Liver (tissue), 2 donors: ENCODE measurements around the gene COL9A3.

Experiments
- FOXA1 ChIP-seq: IDR thresholded peaks from 2 replicates; pipeline ENCODE4 v1.6.1; 2016; ENCODE audit warnings: antibody characterized with exemption
- MAX ChIP-seq: IDR thresholded peaks from 2 replicates; pipeline ENCODE4 v1.6.1; 2016; ENCODE audit warnings: antibody characterized with exemption
- TF ChIP-seq, protein P1 (sequence below): fragments of 150-350 bp; IDR thresholded peaks from 2 replicates; pipeline ENCODE4 v1.5.1; 2017; ENCODE audit warnings: improper control_type of control experiment, low read depth, low read length; ENCODE audit not compliant: missing input control
- donor health status: healthy.

- TF ChIP-seq FOXA1: no peak
- TF ChIP-seq, protein P1, sequence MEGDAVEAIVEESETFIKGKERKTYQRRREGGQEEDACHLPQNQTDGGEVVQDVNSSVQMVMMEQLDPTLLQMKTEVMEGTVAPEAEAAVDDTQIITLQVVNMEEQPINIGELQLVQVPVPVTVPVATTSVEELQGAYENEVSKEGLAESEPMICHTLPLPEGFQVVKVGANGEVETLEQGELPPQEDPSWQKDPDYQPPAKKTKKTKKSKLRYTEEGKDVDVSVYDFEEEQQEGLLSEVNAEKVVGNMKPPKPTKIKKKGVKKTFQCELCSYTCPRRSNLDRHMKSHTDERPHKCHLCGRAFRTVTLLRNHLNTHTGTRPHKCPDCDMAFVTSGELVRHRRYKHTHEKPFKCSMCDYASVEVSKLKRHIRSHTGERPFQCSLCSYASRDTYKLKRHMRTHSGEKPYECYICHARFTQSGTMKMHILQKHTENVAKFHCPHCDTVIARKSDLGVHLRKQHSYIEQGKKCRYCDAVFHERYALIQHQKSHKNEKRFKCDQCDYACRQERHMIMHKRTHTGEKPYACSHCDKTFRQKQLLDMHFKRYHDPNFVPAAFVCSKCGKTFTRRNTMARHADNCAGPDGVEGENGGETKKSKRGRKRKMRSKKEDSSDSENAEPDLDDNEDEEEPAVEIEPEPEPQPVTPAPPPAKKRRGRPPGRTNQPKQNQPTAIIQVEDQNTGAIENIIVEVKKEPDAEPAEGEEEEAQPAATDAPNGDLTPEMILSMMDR: no peak
- no peak for TF ChIP-seq MAX
These were observed 65.6 kb downstream of the COL9A3 start for GRCh38 chr20:62882426-62882825.
